GM18508 (cell line): ENCODE results near the gene PTPN12.
"Not testable (repeated sequence)": the region's sequence is repeated elsewhere in the genome, so short reads cannot be mapped to it uniquely, and the experiment has no call there.

ENCODE experiments used
- ATAC-seq: cut with Tn5 transposase; IDR thresholded peaks from one replicate; pipeline ENCODE4 v1.9.1; 2021; ENCODE audit warnings: moderate number of reproducible peaks; ENCODE audit not compliant: insufficient read depth, unreplicated experiment

The PTPN12 gene

DNA sequence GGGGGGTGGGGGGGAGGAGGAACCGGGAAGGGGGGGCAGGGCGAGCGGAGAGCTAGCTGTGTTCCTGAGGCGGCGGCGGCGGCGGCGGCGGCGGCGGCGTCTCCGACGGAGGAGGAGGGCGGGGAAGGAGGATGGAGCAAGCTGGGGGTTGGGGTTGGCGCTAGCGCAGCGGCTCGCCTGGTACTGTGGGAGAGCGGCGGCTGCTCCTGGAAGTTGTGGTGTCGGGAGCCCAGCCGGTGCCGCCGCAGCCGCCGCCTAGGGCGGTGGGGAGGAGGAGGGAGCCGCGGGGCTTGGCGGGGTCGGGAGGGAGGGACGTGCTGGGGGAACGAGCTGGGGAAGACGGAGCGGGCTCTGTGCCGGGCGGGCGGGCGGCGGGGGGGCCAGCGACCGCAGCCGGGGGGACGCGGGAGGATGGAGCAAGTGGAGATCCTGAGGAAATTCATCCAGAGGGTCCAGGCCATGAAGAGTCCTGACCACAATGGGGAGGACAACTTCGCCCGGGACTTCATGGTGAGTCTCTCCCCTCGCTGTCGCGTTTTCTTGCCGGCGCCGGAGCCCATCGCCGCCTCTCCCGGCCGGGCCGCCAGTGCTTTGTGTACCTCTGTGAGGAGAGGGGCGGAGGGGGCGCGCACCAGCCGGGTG, at the start of gene PTPN12:
Gene PTPN12 (plus strand): TSS at position 160 of the 642 bp plus-strand sequence. CDS start 252 bp downstream, at position 412.
- peak; percentile 4 for ATAC-seq

DNA sequence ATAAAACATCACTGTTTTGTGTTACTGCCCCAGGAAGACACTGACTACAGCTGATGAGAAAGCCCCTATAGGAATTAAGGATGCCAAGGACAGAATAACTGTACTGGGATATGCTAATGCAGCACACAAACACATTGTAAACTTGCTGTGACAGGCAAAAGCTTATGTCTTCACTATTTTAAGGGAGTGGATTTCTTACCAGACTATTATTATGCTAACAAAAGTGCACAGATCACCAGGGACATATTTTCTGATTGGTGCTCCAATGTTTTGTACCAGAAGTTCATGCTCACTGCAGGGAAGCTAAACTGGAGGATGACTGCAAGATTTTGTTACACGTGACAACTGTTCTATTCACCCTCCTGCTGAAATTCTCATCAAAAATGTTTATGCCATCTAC, 48.1 kb upstream of the PTPN12 start:
- ATAC-seq = no peak

DNA sequence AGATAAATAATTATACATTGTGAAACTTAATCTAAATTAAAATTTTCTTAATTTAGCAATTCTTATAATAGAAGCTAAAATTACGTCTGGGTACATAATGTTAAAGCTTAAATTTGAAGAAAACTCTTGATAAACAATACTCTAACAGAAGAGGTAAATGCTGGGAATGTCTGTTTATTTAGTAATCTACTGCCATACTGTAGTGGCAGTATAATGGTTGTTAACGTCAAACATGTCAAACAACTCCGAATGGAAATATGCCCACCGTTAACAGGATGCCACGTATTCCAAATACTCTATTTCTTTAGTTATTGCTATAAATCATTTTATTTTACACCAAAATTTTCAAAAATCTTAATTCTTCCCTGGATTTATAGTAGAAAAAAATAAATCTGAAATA, 40.0 kb upstream of the PTPN12 start:
- no peak for ATAC-seq

DNA sequence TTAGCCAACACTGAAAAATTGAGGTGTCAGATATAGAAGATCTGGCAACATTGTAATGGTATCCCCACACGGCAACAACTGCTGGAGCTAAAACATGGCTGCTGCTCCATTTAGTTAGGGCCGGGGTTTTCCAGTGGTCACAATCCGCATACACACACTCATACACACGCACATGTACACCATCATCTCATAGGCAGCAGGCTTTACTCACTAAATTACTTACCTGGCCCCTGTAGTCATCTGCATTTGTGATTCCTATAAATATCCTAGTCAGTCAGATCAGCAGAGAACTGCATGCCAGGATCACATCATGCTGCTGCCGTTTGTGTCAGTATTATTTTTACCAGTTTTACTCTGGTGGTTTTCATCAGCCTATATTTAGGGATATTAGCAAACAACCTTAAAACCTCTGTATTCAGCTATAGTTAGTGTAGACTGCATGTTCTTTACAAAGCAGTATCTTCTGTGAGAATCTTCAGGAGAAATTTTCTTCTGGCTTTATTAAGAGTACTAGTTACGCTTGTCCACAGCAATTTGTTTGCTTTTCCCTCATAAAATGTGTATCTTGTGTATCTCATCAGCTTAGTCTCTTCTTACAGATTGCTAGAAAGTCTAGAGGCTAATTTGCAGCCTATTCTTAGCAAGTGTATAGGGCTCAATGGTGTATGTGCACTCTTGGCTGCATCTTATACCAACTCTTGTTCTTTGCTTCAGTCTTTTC, 38.3 kb upstream of the PTPN12 start:
- ATAC-seq = no peak

- no peak for ATAC-seq
Observed at GRCh38 chr7:77501192-77501515, 35.9 kb upstream of the PTPN12 start.

- no peak for ATAC-seq
Observed at GRCh38 chr7:77504951-77505350, 32.1 kb upstream of the PTPN12 start.

GRCh38 chr7:77506899-77507298, 30.2 kb upstream of the PTPN12 start:
- no peak for ATAC-seq

- ATAC-seq = not testable (repeated sequence)
Observed at GRCh38 chr7:77513002-77513670, 24.0 kb upstream of the PTPN12 start.

DNA sequence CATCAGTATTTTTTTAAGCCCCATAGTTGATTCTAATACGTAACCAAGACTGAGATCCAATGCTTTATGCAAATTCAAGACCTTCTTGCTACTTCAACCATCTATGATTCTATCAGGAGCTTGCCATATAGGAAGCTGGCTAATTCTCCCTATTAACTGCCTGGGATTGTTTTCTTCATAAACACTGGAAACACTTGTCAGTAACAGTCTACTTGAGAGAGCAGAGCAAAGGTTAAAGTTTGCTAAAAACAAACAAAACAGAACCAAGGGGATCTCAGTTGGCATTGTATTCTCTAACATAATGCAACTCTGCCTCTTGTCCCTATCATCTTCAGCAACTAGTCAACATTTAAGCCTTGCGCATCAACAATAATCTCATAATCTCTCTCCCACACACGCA, 21.0 kb upstream of the PTPN12 start:
- no peak for ATAC-seq

- no peak for ATAC-seq
Observed at GRCh38 chr7:77520261-77520660, 16.8 kb upstream of the PTPN12 start.

- ATAC-seq = not testable (repeated sequence)
Observed at GRCh38 chr7:77521537-77521936, 15.6 kb upstream of the PTPN12 start.

DNA sequence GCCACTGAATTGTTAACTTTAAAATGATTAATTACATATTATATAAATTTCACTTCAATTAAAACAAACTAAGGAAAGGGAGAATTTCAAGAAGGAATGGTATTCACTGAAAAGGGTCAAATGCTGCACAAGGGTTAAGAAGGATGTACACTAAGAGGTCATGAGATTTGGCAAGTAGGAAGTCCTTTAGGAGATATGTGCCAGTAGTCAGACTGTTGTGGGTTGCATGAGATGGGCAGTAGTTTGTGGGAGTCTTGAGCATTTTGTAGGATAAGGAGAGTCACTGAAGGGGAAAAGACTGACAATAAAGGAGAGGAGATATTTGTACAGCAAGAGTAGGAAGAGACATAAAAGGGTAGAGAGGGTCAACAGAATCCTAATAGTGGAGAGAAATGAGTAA, 12.4 kb upstream of the PTPN12 start:
- ATAC-seq = no peak

GRCh38 chr7:77525231-77525630, 11.9 kb upstream of the PTPN12 start:
- ATAC-seq = no peak

- ATAC-seq = no peak
Observed at GRCh38 chr7:77528368-77528767, 8.7 kb upstream of the PTPN12 start.

DNA sequence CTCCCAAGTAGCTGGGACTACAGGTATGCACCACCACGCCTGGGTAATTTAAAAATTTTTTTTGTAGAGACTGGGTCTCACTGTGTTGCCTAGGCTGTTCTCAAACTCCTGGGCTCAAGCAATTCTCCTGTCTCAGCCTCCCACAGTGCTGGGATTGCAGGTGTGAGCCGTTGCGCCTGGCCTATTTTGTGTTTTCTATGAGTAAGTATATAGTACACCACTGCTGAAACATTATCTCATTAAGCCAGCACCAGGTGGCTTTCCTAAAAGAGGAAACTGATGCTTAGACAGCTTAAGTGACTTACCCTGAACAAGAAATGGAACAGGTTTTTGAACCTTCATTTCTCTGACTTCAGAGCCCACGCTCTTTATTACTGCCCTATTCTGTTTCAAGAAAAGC, 7.8 kb upstream of the PTPN12 start:
- ATAC-seq = no peak

GRCh38 chr7:77531038-77531437, 6.1 kb upstream of the PTPN12 start:
- no peak for ATAC-seq

- ATAC-seq = no peak
Observed at GRCh38 chr7:77532247-77532646, 4.8 kb upstream of the PTPN12 start.

DNA sequence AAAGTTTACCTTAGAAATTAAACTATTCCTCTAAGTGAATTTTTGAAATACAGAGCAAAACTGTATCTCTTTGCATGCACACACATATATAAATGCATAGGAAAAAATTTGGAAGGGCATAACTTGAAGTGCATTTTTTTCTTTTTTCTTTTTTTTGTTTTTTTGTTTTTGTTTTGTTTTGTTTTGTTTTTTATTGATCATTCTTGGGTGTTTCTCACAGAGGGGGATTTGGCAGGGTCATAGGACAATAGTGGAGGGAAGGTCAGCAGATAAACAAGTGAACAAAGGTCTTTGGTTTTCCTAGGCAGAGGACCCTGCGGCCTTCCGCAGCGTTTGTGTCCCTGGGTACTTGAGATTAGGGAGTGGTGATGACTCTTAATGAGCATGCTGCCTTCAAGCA, 4.4 kb upstream of the PTPN12 start:
- ATAC-seq = not testable (repeated sequence)

GRCh38 chr7:77534046-77534445, 3.0 kb upstream of the PTPN12 start:
- not testable (repeated sequence) for ATAC-seq

GRCh38 chr7:77536017-77536412, 1.1 kb upstream of the PTPN12 start:
- no peak for ATAC-seq

DNA sequence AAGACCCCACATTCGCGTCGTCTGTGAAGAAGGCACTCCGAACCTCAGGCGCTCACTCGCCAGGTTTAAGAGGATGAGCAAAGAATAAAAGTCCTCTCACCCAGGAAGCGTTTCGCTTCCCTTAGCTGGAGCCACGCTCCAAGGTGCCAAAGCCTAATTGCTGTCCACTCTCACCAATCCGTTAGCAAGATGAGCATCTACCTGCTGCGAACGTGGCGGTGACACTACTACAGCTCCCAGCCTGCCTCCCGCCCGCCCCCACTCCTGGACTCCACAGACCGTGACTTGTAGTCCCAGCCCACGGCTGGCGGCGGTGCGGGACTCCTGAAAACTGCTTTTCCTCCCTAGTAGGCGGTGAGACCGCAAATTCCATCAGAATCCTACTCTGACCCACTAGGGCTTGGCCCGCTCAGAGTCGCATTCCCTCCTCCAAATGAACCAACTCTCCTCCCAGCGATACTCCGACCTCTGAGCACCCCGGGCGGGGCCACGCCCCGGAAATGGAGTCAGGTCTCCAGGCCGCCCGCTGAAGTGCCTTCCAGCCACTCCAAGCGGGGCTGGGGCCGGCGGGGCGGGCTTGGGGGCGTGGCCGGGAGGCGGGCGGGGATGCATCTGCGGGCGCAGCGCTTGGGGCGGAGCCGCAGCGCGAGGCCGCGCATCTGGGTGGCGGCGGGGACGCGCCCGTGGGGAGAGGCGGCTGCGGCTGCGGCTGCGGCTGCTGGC, 521 bp upstream of the PTPN12 start:
- peak; percentile 86 for ATAC-seq
